Diencephalon (tissue), 1 donor: ENCODE results near the gene TBX15. TPM values are rescaled to one million over a fixed set of nuclear protein-coding genes. Genes with fewer than 3 reads are reported as not detected.

ENCODE experiments used
- small RNA-seq: library from RNA; depleted of rRNA; stranded (forward); fragments of <200 nt; gene quantifications from one replicate; pipeline ENCODE3, GENCODE V24; 2014
- total RNA-seq: library from RNA; depleted of rRNA; stranded (reverse); fragments of >200 nt; gene quantifications from one replicate; pipeline ENCODE4 v1.2.3, GENCODE V29; 2014

Gene TBX15
- 0.69 TPM for total RNA-seq

GRCh38 chr1:118988186-118989005, at the start of gene TBX15:
TSS of gene TBX15 (minus strand) at chr1:118988343. CDS start at chr1:118987795, 548 bp downstream.

Small RNA genes within 50 kb of the gene (small RNA-seq; reads per million reads assigned to genes)
- not detected for gene AL139420.2

Other genes starting within 250 kb of the TBX15 start
- 15.7 TPM for gene WARS2, start 152.3 kb upstream of the TBX15 start, total RNA-seq